IMR-90 (cell line): ENCODE measurements around the gene FAM181B. TPM values are rescaled to one million over a fixed set of nuclear protein-coding genes. Genes with fewer than 3 reads are reported as not detected.

Source experiments
- ATAC-seq: fragments of 200-7000 bp; cut with Tn5 transposase; 2 replicates; pipeline ENCODE4 v1.9.1; 2020; ENCODE audit warnings: low read depth, mild to moderate bottlenecking, moderate library complexity
- BruUV-seq: library from RNA; stranded (reverse); fragments of 400-500 nt; replicated peaks from 2 replicates; lab custom pipeline; 2021; lab: Mats Ljungman, UMichigan
- CTCF ChIA-PET: fragments of 300-600 bp; formaldehyde crosslinking; extraction: SDS; loops from one replicate; lab custom pipeline; 2021; ENCODE audit warnings: antibody characterized with exemption; lab: Yijun Ruan, JAX
- POLR2A ChIA-PET: fragments of 300-600 bp; sonication (Branson Sonifier 250); formaldehyde crosslinking; loops from one replicate; lab custom pipeline; 2022; ENCODE audit warnings: antibody characterized with exemption; ENCODE audit not compliant: unreplicated experiment; lab: Charles Lee
- DNase-seq: peaks from one replicate; pipeline ENCODE4 v3.0.0; 2013
- H2AFZ ChIP-seq: replicated peaks from 2 replicates; pipeline ENCODE3; 2013; ENCODE audit warnings: low read length, mild to moderate bottlenecking; ENCODE audit not compliant: poor library complexity
- H2AK5ac ChIP-seq: 2 replicates; pipeline ENCODE4 v1.6.1; 2013; ENCODE audit warnings: low read depth, low read length, inconsistent platforms
- H2AK9ac ChIP-seq: replicated peaks from 2 replicates; pipeline ENCODE3; 2013; ENCODE audit warnings: mild to moderate bottlenecking, low read depth, low read length, moderate library complexity; ENCODE audit not compliant: poor library complexity
- H2BK120ac ChIP-seq: 2 replicates; pipeline ENCODE4 v1.6.1; 2013; ENCODE audit warnings: low read depth, low read length, inconsistent platforms
- H2BK15ac ChIP-seq: 3 replicates; pipeline ENCODE4 v1.6.1; 2013; ENCODE audit warnings: low read depth, low read length, inconsistent platforms
- H2BK20ac ChIP-seq: 2 replicates; pipeline ENCODE4 v1.6.1; 2013; ENCODE audit warnings: low read depth, mild to moderate bottlenecking, inconsistent platforms, low read length, moderate library complexity
- H2BK5ac ChIP-seq: 2 replicates; pipeline ENCODE4 v1.6.1; 2013; ENCODE audit warnings: mild to moderate bottlenecking, low read depth, low read length, inconsistent platforms; ENCODE audit not compliant: poor library complexity, severe bottlenecking
- H3K14ac ChIP-seq: replicated peaks from 2 replicates; pipeline ENCODE4 v1.6.1; 2013; ENCODE audit warnings: low read depth, low read length, inconsistent platforms
- H3K18ac ChIP-seq: 2 replicates; pipeline ENCODE4 v1.6.1; 2013; ENCODE audit warnings: low read depth, low read length, control low read depth
- H3K23ac ChIP-seq: 2 replicates; pipeline ENCODE4 v1.6.1; 2013; ENCODE audit warnings: low read depth, low read length, inconsistent platforms
- H3K27ac ChIP-seq: 2 replicates; pipeline ENCODE4 v1.5.1; 2013; ENCODE audit warnings: mild to moderate bottlenecking, control low read depth, low read length; ENCODE audit not compliant: insufficient read depth
- H3K27me3 ChIP-seq: 2 replicates; pipeline ENCODE4 v1.6.1; 2013; ENCODE audit warnings: low read length; ENCODE audit not compliant: control insufficient read depth, insufficient read depth
- H3K36me3 ChIP-seq: 2 replicates; pipeline ENCODE4 v1.6.1; 2013; ENCODE audit warnings: low read length, mixed read lengths; ENCODE audit not compliant: control insufficient read depth, insufficient read depth
- H3K4ac ChIP-seq: 2 replicates; pipeline ENCODE4 v1.6.1; 2013; ENCODE audit warnings: low read depth, low read length, inconsistent platforms
- H3K4me1 ChIP-seq: 2 replicates; pipeline ENCODE4 v1.6.1; 2013; ENCODE audit warnings: low read length, mixed read lengths; ENCODE audit not compliant: control insufficient read depth, insufficient read depth
- H3K4me2 ChIP-seq: 2 replicates; pipeline ENCODE4 v1.6.1; 2013; ENCODE audit warnings: low read depth, mild to moderate bottlenecking, control low read depth, low read length, moderate library complexity
- H3K4me3 ChIP-seq: 2 replicates; pipeline ENCODE4 v1.5.1; 2013; ENCODE audit warnings: low read depth, mild to moderate bottlenecking, control low read depth, low read length, moderate library complexity; ENCODE audit not compliant: insufficient read depth
- H3K56ac ChIP-seq: 2 replicates; pipeline ENCODE4 v1.6.1; 2013; ENCODE audit warnings: low read length, inconsistent platforms; ENCODE audit not compliant: insufficient read depth; ENCODE audit errors: extremely low read depth
- H3K79me1 ChIP-seq, 2 experiments: 2 replicates each; pipeline ENCODE4 v1.6.1; 2013; ENCODE audit warnings: low read length in 2 of 2, inconsistent platforms in 1 of 2, low read depth in 1 of 2
- H3K9ac ChIP-seq: 2 replicates; pipeline ENCODE4 v1.6.1; 2013; ENCODE audit warnings: low read depth, low read length, control low read depth
- H3K9me1 ChIP-seq: 2 replicates; pipeline ENCODE4 v1.6.1; 2013; ENCODE audit warnings: low read length, inconsistent platforms; ENCODE audit not compliant: insufficient read depth
- H3K9me3 ChIP-seq: 2 replicates; pipeline ENCODE4 v1.6.1; 2013; ENCODE audit warnings: low read length; ENCODE audit not compliant: control insufficient read depth, insufficient read depth
- H4K20me1 ChIP-seq: 2 replicates; pipeline ENCODE4 v1.6.1; 2013; ENCODE audit warnings: low read length, inconsistent platforms; ENCODE audit not compliant: insufficient read depth
- H4K5ac ChIP-seq: 2 replicates; pipeline ENCODE4 v1.6.1; 2013; ENCODE audit warnings: mild to moderate bottlenecking, low read depth, low read length, control low read depth
- H4K8ac ChIP-seq, 2 experiments: 2 replicates each; pipeline ENCODE4 v1.6.1; 2013; ENCODE audit warnings: low read depth in 2 of 2, low read length in 2 of 2, control low read depth in 1 of 2, inconsistent platforms in 1 of 2
- H4K91ac ChIP-seq: 2 replicates; pipeline ENCODE4 v1.6.1; 2013; ENCODE audit warnings: low read depth, low read length, inconsistent platforms; ENCODE audit not compliant: insufficient read depth
- BHLHE40 ChIP-seq: fragments of 150-350 bp; IDR thresholded peaks from 2 replicates; pipeline ENCODE4 v1.6.1; 2016; ENCODE audit warnings: mild to moderate bottlenecking, low read depth, low read length
- CTCF ChIP-seq: conservative IDR thresholded peaks from 2 replicates; pipeline ENCODE4 v1.5.1; 2012; ENCODE audit warnings: mild to moderate bottlenecking, low read depth, low read length, improper control_type of control experiment
- MAFK ChIP-seq: IDR thresholded peaks from 2 replicates; pipeline ENCODE4 v1.6.1; 2012; ENCODE audit warnings: low read depth, low read length, improper control_type of control experiment
- MXI1 ChIP-seq: IDR thresholded peaks from 2 replicates; pipeline ENCODE4 v1.6.1; 2012; ENCODE audit warnings: low read depth, mild to moderate bottlenecking, low read length, moderate library complexity, borderline replicate concordance
- NFE2L2 ChIP-seq: fragments of 150-350 bp; IDR thresholded peaks from 2 replicates; pipeline ENCODE4 v1.6.1; 2016; ENCODE audit warnings: low read depth, mild to moderate bottlenecking, low read length
- POLR2A ChIP-seq: IDR thresholded peaks from 2 replicates; pipeline ENCODE4 v1.6.1; 2012; ENCODE audit warnings: mild to moderate bottlenecking, low read depth, low read length
- RCOR1 ChIP-seq: IDR thresholded peaks from 2 replicates; pipeline ENCODE4 v1.6.1; 2012; ENCODE audit warnings: mild to moderate bottlenecking, low read length, improper control_type of control experiment; ENCODE audit not compliant: insufficient replicate concordance
- RFX5 ChIP-seq: IDR thresholded peaks from 2 replicates; pipeline ENCODE4 v1.8.0; 2012; ENCODE audit warnings: low read depth, mild to moderate bottlenecking, low read length, moderate library complexity
- WGBS, 2 experiments: methylation state at CpG; one replicate each; pipeline versions ENCODE4 v1.1.5 to v1.1.7; 2013; ENCODE audit warnings: missing lambda C conversion rate in 2 of 2; ENCODE audit not compliant: insufficient read length in 1 of 2; ENCODE audit errors: extremely low coverage in 2 of 2; 5-methylcytosine and 5-hydroxymethylcytosine counted together
- dilution Hi-C: fragments of 300-500 bp; cut with HindIII; formaldehyde crosslinking; loops from one replicate; pipeline ENCODE4 v1.14.3; 2018; ENCODE audit warnings: low sequenced_read_pairs; ENCODE audit not compliant: unreplicated experiment
- in situ Hi-C: fragments of 300-500 bp; cut with MboI; formaldehyde crosslinking; loops from 3 replicates; pipeline ENCODE4 v1.14.3; 2019; ENCODE audit warnings: low sequenced_read_pairs, inconsistent platforms, mixed read lengths
- intact Hi-C: fragments of 100-400 bp; cut with micrococcal nuclease; formaldehyde crosslinking; loops from 2 replicates; pipeline ENCODE4 v1.10.0; 2022
- polyA plus RNA-seq, 3 experiments: library from polyadenylated mRNA; depleted of rRNA; stranded (reverse); fragments of >200 nt; gene quantifications; 2 replicates each; pipeline ENCODE4 v1.2.3, GENCODE V29; 2012; ENCODE audit warnings: low replicate concordance in 1 of 3
- total RNA-seq: library from RNA; depleted of rRNA; stranded (reverse); fragments of >200 nt; gene quantifications from 2 replicates; pipeline ENCODE4 v1.2.3, GENCODE V29; 2012
- TF ChIP-seq, protein P1 (sequence below): fragments of 150-350 bp; IDR thresholded peaks from 2 replicates; pipeline ENCODE4 v1.6.1; 2016; ENCODE audit warnings: low read depth, mild to moderate bottlenecking, low read length, moderate library complexity, borderline replicate concordance

FAM181B gene
- total and polyA plus RNA-seq, 2 of the 4 experiments (the other 2 are of a cell fraction), result not detected

DNA sequence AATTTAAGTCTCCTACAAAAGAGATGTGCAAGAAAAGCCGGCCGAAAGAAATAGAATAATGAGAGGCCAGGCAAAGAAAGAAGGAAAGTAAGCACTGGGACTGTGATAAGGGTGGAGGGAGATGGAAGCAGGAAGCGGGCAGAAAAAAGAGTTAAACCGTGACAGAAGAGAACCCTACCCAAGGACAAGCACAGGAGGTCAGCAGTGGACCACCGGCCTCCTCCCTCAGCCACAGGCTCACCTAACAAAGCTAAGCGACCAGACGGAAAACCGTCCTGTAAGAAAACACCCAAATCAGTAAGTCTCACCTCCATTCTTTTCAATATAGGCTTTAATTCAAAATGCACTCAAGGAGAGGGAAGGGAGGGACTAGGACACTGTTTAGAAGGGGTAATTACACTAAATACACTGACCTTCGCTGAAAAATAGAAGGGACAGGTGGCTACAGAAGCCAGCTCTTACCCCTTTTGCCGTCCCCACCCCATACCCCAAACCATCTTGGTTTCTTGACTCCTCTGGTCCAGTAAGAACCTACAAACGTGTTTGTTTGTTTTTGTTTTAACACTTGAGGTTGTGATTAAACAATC lies 1.9 kb downstream of the FAM181B start:
- Histone ChIP-seq H2AFZ (no peak overlapping the region), H3K18ac (no peak overlapping the region), H3K9ac (no peak overlapping the region), H3K14ac (no peak overlapping the region), H3K56ac (no peak overlapping the region), H3K36me3 (no peaks in the 10 kb centered on the region), H3K27ac (no peak overlapping the region), H3K4me3 (no peak overlapping the region), H2BK15ac (no peak overlapping the region), H2BK5ac (no peak overlapping the region), H3K79me1 (no peaks in the 10 kb centered on the region), H3K4ac (no peak overlapping the region), H3K23ac (no peak overlapping the region), H2AK5ac (no peak overlapping the region), H3K4me1 (peaks cover 2% of the 10 kb centered on the region; the same call in 1 of the 2 replicates), H3K27me3 (peaks cover 50% of the 10 kb centered on the region), H4K8ac (no peak overlapping the region), H3K9me1 (no peaks in the 10 kb centered on the region), H2BK120ac (no peak overlapping the region), H3K9me3 (peaks cover 5% of the 10 kb centered on the region; the same call in 1 of the 2 replicates), H2AK9ac (no peak overlapping the region), H4K5ac (no peak overlapping the region), H3K4me2 (no peak overlapping the region), H2BK20ac (no peak overlapping the region), H4K91ac (no peak overlapping the region), H4K20me1 (no peaks in the 10 kb centered on the region)
- ChIA-PET CTCF (interaction anchor here (1.2 kb wide), 1 partner anchor 11 kb away, joined by 5 read pairs; no protein-coding TSS in a partner anchor), POLR2A (no interaction called here)
- intact Hi-C loops (no loop called here), dilution Hi-C loops (no loop called here), in situ Hi-C loops (no loop called here)
- DNase-seq, result no peak
- BruUV-seq, result no TSS peak
- ATAC-seq, result no peak
- no CpG with 5 or more reads among the region's 11 CpGs for WGBS, 2 experiments
- TF ChIP-seq RCOR1, result no peak
- TF ChIP-seq MXI1, result no peak
- TF ChIP-seq BHLHE40, result no peak
- TF ChIP-seq RFX5, result no peak
- TF ChIP-seq CTCF, result no peak
- TF ChIP-seq MAFK, result no peak
- TF ChIP-seq, protein P1, sequence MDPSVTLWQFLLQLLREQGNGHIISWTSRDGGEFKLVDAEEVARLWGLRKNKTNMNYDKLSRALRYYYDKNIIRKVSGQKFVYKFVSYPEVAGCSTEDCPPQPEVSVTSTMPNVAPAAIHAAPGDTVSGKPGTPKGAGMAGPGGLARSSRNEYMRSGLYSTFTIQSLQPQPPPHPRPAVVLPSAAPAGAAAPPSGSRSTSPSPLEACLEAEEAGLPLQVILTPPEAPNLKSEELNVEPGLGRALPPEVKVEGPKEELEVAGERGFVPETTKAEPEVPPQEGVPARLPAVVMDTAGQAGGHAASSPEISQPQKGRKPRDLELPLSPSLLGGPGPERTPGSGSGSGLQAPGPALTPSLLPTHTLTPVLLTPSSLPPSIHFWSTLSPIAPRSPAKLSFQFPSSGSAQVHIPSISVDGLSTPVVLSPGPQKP, result no peak
- TF ChIP-seq POLR2A, result no peak
- no peak for TF ChIP-seq NFE2L2
